Sigmoid colon (tissue), 7 donors: ENCODE measurements around the gene ALG6. TPM values are rescaled to one million over a fixed set of nuclear protein-coding genes. Genes with fewer than 3 reads are reported as not detected.
"Not testable (repeated sequence)": the region's sequence is repeated elsewhere in the genome, so short reads cannot be mapped to it uniquely, and the experiment has no call there.

Experiments
- DNase-seq: peaks from one replicate; pipeline ENCODE4 v3.0.0-alpha.2; 2019
- H3K27ac ChIP-seq, 4 donors: fragments of 200-600 bp; sonication (generic); one replicate each; pipeline ENCODE4 v1.5.1; 2016 to 2019; ENCODE audit warnings: mild to moderate bottlenecking in 1 of 4
- H3K27me3 ChIP-seq, 3 donors: fragments of 200-600 bp; sonication (generic); one replicate each; pipeline ENCODE4 v1.5.1; 2019; ENCODE audit warnings: mild to moderate bottlenecking in 1 of 3
- H3K36me3 ChIP-seq, 4 donors: fragments of 200-600 bp; sonication (generic); one replicate each; pipeline ENCODE4 v1.5.1; 2016 to 2019
- H3K4me1 ChIP-seq, 4 donors: fragments of 200-600 bp; sonication (generic); one replicate each; pipeline ENCODE4 v1.5.1; 2017 to 2019
- H3K4me3 ChIP-seq, 4 donors: fragments of 200-600 bp; sonication (generic); one replicate each; pipeline ENCODE4 v1.5.1; 2017 to 2019; ENCODE audit warnings: mild to moderate bottlenecking in 2 of 4, moderate library complexity in 1 of 4
- H3K9me3 ChIP-seq, 4 donors: fragments of 200-600 bp in 3 of 4; sonication (generic) in 3 of 4; one replicate each; pipeline versions ENCODE4 v1.5.1 to v1.6.1; 2013 to 2019
- EP300 ChIP-seq, 4 donors: sonication (generic); formaldehyde crosslinking; IDR thresholded peaks; one replicate each; pipeline ENCODE4 v1.6.1; 2017; ENCODE audit warnings: antibody characterized with exemption in 4 of 4
- POLR2A ChIP-seq, 2 donors: fragments of 450-650 bp; IDR thresholded peaks; one replicate each; pipeline ENCODE4 v1.6.1; 2016; ENCODE audit warnings: antibody characterized with exemption in 2 of 2, mild to moderate bottlenecking in 2 of 2, moderate library complexity in 2 of 2
- POLR2AphosphoS5 ChIP-seq, 4 donors: sonication (generic); formaldehyde crosslinking; IDR thresholded peaks; one replicate each; pipeline ENCODE4 v1.6.1; 2017; ENCODE audit warnings: antibody characterized with exemption in 4 of 4
- WGBS, 2 donors: extraction: QIAGEN DNeasy Blood & Tissue Kit; methylation state at CpG; one replicate each; pipeline ENCODE4 v1.1.7; 2013; 5-methylcytosine and 5-hydroxymethylcytosine counted together
- intact Hi-C: fragments of 100-400 bp; cut with DNase I; formaldehyde crosslinking; loops from one replicate; pipeline ENCODE4 v1.15.1; 2023
- polyA plus RNA-seq, 3 donors: library from polyadenylated mRNA; stranded (reverse); fragments of 200-250 nt; gene quantifications; one replicate each; pipeline ENCODE4 v1.2.3, GENCODE V29; 2013
- total RNA-seq, 4 donors: library from RNA; depleted of rRNA; stranded (reverse); fragments of >200 nt; gene quantifications; one replicate each; pipeline ENCODE4 v1.1.0, GENCODE V29; 2016
- TF ChIP-seq, protein P1 (sequence below), 4 experiments: fragments of 450-650 bp in 3 of 4; fragments of 200-600 bp in 1 of 4; IDR thresholded peaks; one replicate each; pipeline ENCODE4 v1.5.1; 2016 to 2019; ENCODE audit warnings: antibody characterized with exemption in 4 of 4, mild to moderate bottlenecking in 3 of 4, moderate library complexity in 2 of 4
- donor health status: healthy with polysubstance abuse.
- donor health status: Bipolar disorder and iron deficiency.
- donor health status: healthy.

The ALG6 gene
- total and polyA plus RNA-seq, 7 donors: 3.0 to 11.4 (median 6.3) TPM

DNA sequence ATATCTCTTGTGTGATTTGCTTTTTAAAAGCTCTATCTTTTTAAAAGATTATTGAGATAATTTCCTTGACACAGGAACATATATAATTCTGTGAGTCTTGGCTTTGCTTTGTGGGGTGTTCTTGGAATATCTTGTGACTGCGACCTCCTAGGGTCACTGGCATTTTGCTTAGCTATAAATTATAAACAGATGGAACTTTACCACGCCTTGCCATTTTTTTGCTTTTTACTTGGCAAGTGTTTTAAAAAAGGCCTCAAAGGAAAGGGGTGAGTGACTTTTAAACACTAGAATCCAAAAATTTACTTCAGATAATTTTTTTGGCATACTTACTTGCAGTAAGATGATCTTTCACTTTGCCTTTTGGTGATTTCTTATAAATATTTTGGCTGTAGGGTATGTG, 43.6 kb downstream of the ALG6 start:
- intact Hi-C loops: no loop called here
- Histone ChIP-seq H3K36me3 (peaks cover 0 to 18% (median 0%) of the 10 kb centered on the region in 4 donors), H3K9me3 (no peaks in the 10 kb centered on the region), H3K4me3 (no peak overlapping the region), H3K4me1 (no peaks in the 10 kb centered on the region), H3K27ac (no peak overlapping the region), H3K27me3 (no peaks in the 10 kb centered on the region)
- no peak for DNase-seq
- TF ChIP-seq POLR2AphosphoS5 (IDR thresholded peaks at IDR 0.05): no peak
- TF ChIP-seq, protein P1, sequence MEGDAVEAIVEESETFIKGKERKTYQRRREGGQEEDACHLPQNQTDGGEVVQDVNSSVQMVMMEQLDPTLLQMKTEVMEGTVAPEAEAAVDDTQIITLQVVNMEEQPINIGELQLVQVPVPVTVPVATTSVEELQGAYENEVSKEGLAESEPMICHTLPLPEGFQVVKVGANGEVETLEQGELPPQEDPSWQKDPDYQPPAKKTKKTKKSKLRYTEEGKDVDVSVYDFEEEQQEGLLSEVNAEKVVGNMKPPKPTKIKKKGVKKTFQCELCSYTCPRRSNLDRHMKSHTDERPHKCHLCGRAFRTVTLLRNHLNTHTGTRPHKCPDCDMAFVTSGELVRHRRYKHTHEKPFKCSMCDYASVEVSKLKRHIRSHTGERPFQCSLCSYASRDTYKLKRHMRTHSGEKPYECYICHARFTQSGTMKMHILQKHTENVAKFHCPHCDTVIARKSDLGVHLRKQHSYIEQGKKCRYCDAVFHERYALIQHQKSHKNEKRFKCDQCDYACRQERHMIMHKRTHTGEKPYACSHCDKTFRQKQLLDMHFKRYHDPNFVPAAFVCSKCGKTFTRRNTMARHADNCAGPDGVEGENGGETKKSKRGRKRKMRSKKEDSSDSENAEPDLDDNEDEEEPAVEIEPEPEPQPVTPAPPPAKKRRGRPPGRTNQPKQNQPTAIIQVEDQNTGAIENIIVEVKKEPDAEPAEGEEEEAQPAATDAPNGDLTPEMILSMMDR (IDR thresholded peaks at IDR 0.05): no peak
- TF ChIP-seq POLR2A (IDR thresholded peaks at IDR 0.05): no peak
- no peak for TF ChIP-seq EP300 (IDR thresholded peaks at IDR 0.05)
- 84 to 91% methylated on average over 2 of the region's 2 CpGs for WGBS, 2 donors

DNA sequence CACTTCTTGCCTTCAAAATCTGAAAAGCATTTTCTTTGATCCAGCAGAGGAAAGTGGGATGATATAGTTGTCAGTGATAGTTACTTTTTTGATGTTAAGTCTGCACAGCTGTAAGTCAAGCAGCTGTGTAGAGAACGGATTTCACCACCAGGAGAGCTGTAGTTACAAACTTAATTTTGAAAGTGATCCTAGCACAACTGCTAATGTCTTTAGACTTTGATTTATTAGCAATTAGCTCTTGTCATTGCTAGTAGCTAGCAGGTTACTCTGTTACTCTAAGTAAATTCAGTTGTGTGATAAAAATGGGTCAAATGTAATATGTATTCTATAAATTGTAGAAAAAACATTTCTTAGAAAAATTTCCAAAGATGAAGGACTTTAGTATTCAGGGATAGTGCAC, 46.0 kb downstream of the ALG6 start:
- TF ChIP-seq, protein P1 (IDR thresholded peaks at IDR 0.05): no peak
- TF ChIP-seq POLR2A (IDR thresholded peaks at IDR 0.05) (no peak), POLR2AphosphoS5 (IDR thresholded peaks at IDR 0.05) (no peak), EP300 (IDR thresholded peaks at IDR 0.05) (no peak)
- no peaks in the 10 kb centered on the region for H3K27me3 ChIP-seq
- H3K4me3 ChIP-seq: no peak overlapping the region
- 66 to 76% methylated on average over 1 of the region's 1 CpG for WGBS, 2 donors
- H3K4me1 ChIP-seq: no peaks in the 10 kb centered on the region
- intact Hi-C loops: no loop called here
- no peak for DNase-seq
- peaks cover 0 to 18% (median 0%) of the 10 kb centered on the region in 4 donors for H3K36me3 ChIP-seq
- H3K27ac ChIP-seq: no peak overlapping the region
- H3K9me3 ChIP-seq: no peaks in the 10 kb centered on the region

DNA sequence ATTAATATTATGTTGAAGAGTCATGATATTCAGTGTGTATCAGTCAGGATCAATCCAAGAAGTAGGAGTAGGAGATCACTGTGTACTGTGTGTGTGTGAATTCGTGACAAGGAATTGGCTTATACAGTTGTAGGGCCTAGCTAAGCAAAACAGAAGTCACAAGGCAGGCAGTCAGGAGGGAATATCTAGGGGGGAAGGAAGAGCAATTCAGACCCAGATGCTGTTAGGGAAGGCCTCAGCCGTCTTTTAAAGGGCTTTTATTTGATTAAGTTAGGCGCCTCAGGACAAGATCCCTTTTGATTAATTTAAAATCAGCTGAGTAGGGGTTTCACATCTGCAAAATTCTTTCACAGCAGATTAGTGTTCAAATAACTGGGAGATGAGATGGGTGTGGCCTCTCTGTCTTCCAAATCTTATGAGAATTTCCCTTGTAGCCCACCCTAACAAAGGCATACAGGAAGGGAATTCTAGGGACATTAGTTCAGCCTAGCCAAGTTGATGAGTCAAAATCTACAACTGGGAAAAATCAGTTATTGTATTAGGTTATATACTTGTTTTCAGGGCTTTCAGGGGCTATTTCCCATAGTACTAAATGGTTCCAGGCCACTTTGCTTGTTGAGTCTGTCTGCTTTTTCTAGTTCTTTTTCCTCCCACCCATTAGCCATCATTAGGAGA, 47.4 kb downstream of the ALG6 start:
- no peaks in the 10 kb centered on the region for H3K27me3 ChIP-seq
- H3K36me3 ChIP-seq: peaks cover 0 to 21% (median 0%) of the 10 kb centered on the region in 4 donors
- intact Hi-C loops: no loop called here
- H3K4me1 ChIP-seq: no peaks in the 10 kb centered on the region
- no peak for DNase-seq
- H3K9me3 ChIP-seq: no peaks in the 10 kb centered on the region
- H3K27ac ChIP-seq: no peak overlapping the region
- no peak overlapping the region for H3K4me3 ChIP-seq
- TF ChIP-seq, protein P1 (IDR thresholded peaks at IDR 0.05): no peak
- TF ChIP-seq POLR2AphosphoS5 (IDR thresholded peaks at IDR 0.05) (no peak), POLR2A (IDR thresholded peaks at IDR 0.05) (no peak), EP300 (IDR thresholded peaks at IDR 0.05) (no peak)
- WGBS, 2 donors: 90 to 94% methylated on average over 3 of the region's 3 CpGs

DNA sequence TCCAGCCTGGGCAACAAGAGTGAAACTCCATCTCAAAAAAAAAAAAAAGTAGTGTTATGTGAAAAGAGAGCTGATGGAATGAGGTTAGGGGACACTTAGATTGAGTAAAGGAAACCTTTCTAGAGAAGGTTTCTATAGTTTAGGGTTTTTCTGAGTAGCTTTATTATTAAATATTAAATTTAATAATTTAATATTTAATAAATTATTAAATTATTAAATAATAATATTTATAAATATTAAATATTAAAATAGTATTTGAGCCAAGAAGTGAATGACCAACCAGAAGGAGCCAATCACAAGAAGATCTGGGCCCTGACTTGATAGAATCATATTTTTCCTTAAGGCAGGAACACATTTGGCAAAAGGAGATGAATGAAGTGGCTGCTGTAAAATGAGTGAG, 50.7 kb downstream of the ALG6 start:
- intact Hi-C loops: no loop called here
- TF ChIP-seq POLR2AphosphoS5 (IDR thresholded peaks at IDR 0.05) (no peak), EP300 (IDR thresholded peaks at IDR 0.05) (no peak), POLR2A (IDR thresholded peaks at IDR 0.05) (no peak)
- TF ChIP-seq, protein P1 (IDR thresholded peaks at IDR 0.05): no peak
- Histone ChIP-seq H3K4me3 (no peak overlapping the region), H3K4me1 (no peaks in the 10 kb centered on the region), H3K27me3 (no peaks in the 10 kb centered on the region), H3K36me3 (peaks cover 0 to 13% (median 3%) of the 10 kb centered on the region in 4 donors), H3K9me3 (no peaks in the 10 kb centered on the region), H3K27ac (no peak overlapping the region)
- DNase-seq: no peak

DNA sequence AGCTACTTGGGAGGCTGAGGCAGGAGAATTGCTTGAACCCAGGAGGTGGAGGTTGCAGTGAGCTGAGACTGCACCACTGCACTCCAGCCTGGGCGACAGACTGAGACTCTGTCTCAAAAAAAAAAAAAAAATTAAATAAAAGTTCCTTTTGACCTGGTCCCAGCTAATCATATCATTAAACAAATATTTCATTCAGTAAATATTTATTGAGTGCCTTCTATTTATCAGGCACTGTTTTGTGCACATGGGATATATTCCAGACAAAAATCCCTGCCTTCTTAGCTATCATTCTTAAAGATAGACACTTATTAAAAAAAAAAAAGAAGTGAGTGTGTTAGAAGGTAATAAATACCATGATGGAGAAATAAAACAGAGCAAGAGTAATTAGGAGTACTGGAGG, 53.3 kb downstream of the ALG6 start:
- H3K27me3 ChIP-seq, H3K4me3 ChIP-seq, intact Hi-C loops, DNase-seq, H3K4me1 ChIP-seq, H3K36me3 ChIP-seq, H3K9me3 ChIP-seq, H3K27ac ChIP-seq: not testable (repeated sequence)
- 87 to 100% methylated on average over 1 of the region's 1 CpG for WGBS, 2 donors
